ENCODE results near the gene LOXHD1. TPM values are rescaled to one million over a fixed set of nuclear protein-coding genes. Genes with fewer than 3 reads are reported as not detected.
A peak's percentile ranks its signal among the peaks of the same experiment; 100 is the strongest.

LOXHD1 gene
- total and polyA plus RNA-seq, 2 of the 13 experiments (the other 11 are each of a cell fraction or from before 2014, with no cell fraction given) = not detected

DNA sequence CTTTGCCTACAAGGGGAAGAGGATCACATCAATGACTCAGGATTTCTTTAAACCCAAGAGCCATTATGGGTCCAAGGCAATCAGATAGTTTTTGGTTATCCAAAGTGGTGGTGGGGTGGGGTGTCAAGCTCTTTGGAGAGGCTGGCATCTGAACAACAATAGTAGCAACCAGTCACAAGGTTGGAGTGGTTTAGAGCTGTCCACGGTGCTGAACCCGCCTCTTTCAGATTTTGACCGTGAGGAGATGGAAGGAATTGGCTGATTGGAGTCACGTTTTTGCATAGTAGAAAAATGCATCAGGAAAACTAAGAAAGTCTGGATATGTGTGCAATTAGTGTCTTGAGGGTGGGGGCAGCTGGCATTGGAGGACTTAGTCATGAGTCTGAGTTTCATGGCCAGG is 159.9 kb downstream of the LOXHD1 start (continued):
- TF ChIP-seq, protein P1, sequence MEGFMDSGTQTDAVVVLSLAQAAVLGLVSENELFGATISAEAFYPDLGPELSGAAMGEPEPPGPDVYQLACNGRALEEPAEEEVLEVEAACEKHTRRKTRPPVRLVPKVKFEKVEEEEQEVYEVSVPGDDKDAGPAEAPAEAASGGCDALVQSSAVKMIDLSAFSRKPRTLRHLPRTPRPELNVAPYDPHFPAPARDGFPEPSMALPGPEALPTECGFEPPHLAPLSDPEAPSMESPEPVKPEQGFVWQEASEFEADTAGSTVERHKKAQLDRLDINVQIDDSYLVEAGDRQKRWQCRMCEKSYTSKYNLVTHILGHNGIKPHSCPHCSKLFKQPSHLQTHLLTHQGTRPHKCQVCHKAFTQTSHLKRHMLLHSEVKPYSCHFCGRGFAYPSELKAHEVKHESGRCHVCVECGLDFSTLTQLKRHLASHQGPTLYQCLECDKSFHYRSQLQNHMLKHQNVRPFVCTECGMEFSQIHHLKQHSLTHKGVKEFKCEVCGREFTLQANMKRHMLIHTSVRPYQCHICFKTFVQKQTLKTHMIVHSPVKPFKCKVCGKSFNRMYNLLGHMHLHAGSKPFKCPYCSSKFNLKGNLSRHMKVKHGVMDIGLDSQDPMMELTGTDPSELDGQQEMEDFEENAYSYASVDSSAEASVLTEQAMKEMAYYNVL (CRISPR knock-in tag; IDR thresholded peaks at IDR 0.05; ENCODE audit: borderline replicate concordance) = no peak
- TF ChIP-seq ZNF83 (CRISPR knock-in tag; IDR thresholded peaks at IDR 0.05; ENCODE audit: borderline replicate concordance) (no peak), SAFB2 (CRISPR knock-in tag; IDR thresholded peaks at IDR 0.05; ENCODE audit: borderline replicate concordance, low read depth) (no peak), NFKB2 (CRISPR knock-in tag; IDR thresholded peaks at IDR 0.05; ENCODE audit: borderline replicate concordance) (no peak), ERF (CRISPR knock-in tag; IDR thresholded peaks at IDR 0.05) (0 out of 2 replicates have a peak, but pooled peaks have one; percentile 19), PHF5A (CRISPR knock-in tag; IDR thresholded peaks at IDR 0.05; ENCODE audit: low read depth, unreplicated experiment) (no peak), ZSCAN30 (CRISPR knock-in tag; IDR thresholded peaks at IDR 0.05) (no peak), PAXIP1 (CRISPR knock-in tag; conservative IDR thresholded peaks at IDR 0.05) (no peak), ZHX2 (IDR thresholded peaks at IDR 0.05; ENCODE audit: low read depth) (no peak), ZHX2 (CRISPR knock-in tag; IDR thresholded peaks at IDR 0.05; ENCODE audit: borderline replicate concordance) (0 out of 2 replicates have a peak, but pooled peaks have one; percentile 54), PAF1 (CRISPR knock-in tag; IDR thresholded peaks at IDR 0.05) (no peak)
- TF ChIP-seq, protein P2, sequence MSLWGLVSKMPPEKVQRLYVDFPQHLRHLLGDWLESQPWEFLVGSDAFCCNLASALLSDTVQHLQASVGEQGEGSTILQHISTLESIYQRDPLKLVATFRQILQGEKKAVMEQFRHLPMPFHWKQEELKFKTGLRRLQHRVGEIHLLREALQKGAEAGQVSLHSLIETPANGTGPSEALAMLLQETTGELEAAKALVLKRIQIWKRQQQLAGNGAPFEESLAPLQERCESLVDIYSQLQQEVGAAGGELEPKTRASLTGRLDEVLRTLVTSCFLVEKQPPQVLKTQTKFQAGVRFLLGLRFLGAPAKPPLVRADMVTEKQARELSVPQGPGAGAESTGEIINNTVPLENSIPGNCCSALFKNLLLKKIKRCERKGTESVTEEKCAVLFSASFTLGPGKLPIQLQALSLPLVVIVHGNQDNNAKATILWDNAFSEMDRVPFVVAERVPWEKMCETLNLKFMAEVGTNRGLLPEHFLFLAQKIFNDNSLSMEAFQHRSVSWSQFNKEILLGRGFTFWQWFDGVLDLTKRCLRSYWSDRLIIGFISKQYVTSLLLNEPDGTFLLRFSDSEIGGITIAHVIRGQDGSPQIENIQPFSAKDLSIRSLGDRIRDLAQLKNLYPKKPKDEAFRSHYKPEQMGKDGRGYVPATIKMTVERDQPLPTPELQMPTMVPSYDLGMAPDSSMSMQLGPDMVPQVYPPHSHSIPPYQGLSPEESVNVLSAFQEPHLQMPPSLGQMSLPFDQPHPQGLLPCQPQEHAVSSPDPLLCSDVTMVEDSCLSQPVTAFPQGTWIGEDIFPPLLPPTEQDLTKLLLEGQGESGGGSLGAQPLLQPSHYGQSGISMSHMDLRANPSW (CRISPR knock-in tag; IDR thresholded peaks at IDR 0.05; ENCODE audit: borderline replicate concordance) = no peak
- TF ChIP-seq, protein P3, sequence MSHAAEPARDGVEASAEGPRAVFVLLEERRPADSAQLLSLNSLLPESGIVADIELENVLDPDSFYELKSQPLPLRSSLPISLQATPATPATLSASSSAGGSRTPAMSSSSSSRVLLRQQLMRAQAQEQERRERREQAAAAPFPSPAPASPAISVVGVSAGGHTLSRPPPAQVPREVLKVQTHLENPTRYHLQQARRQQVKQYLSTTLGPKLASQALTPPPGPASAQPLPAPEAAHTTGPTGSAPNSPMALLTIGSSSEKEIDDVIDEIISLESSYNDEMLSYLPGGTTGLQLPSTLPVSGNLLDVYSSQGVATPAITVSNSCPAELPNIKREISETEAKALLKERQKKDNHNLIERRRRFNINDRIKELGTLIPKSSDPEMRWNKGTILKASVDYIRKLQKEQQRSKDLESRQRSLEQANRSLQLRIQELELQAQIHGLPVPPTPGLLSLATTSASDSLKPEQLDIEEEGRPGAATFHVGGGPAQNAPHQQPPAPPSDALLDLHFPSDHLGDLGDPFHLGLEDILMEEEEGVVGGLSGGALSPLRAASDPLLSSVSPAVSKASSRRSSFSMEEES (CRISPR knock-in tag; IDR thresholded peaks at IDR 0.05) = peak; percentile 44; the same call in 1 of the 2 replicates
